Activated CD4-positive, alpha-beta T cell treated with anti-CD3 and anti-CD28 coated beads, Interleukin-10, Interleukin-2, amounts not matched to agents 100 ng/mL and 50 ng/mL, durations not matched to agents 16 hours and 8 hours (primary cell): ENCODE measurements around the gene ATP9A.
"Not testable (repeated sequence)": the region's sequence is repeated elsewhere in the genome, so short reads cannot be mapped to it uniquely, and the experiment has no call there.

Source experiments
- DNase-seq: peaks from one replicate; pipeline ENCODE4 v3.0.0-alpha.2; 2020

The ATP9A gene, protein sequence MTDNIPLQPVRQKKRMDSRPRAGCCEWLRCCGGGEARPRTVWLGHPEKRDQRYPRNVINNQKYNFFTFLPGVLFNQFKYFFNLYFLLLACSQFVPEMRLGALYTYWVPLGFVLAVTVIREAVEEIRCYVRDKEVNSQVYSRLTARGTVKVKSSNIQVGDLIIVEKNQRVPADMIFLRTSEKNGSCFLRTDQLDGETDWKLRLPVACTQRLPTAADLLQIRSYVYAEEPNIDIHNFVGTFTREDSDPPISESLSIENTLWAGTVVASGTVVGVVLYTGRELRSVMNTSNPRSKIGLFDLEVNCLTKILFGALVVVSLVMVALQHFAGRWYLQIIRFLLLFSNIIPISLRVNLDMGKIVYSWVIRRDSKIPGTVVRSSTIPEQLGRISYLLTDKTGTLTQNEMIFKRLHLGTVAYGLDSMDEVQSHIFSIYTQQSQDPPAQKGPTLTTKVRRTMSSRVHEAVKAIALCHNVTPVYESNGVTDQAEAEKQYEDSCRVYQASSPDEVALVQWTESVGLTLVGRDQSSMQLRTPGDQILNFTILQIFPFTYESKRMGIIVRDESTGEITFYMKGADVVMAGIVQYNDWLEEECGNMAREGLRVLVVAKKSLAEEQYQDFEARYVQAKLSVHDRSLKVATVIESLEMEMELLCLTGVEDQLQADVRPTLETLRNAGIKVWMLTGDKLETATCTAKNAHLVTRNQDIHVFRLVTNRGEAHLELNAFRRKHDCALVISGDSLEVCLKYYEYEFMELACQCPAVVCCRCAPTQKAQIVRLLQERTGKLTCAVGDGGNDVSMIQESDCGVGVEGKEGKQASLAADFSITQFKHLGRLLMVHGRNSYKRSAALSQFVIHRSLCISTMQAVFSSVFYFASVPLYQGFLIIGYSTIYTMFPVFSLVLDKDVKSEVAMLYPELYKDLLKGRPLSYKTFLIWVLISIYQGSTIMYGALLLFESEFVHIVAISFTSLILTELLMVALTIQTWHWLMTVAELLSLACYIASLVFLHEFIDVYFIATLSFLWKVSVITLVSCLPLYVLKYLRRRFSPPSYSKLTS

GRCh38 chr20:51767867-51768758 lies at the start of gene ATP9A:
Gene ATP9A (minus strand): TSS chr20:51768390. CDS start chr20:51768369, 21 bp downstream.
- no peak for DNase-seq

- not testable (repeated sequence) for DNase-seq
Measured at GRCh38 chr20:51816856-51817255, 48.7 kb upstream of the ATP9A start.

- no peak for DNase-seq
Measured at GRCh38 chr20:51815383-51816076, 47.3 kb upstream of the ATP9A start.

DNA sequence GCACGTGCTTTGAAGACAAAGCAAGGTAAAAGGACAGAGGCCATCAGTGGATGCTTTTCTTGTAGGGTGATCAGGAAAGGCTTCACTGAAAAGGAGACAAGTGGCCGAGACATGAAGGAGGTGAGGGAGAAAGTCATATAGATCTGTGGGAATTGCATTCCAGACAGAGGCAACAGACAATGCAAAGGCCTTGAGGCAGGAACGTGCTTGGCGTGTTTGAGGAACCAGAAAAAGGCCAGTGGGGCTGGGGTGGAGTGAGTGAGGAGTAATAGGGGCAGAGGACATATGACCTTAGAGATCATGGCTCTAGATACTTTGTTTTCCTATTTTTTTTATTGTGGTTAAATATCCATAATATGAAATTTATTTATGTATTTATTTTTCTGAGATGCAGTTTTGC lies 44.7 kb upstream of the ATP9A start:
- no peak for DNase-seq

GRCh38 chr20:51811514-51812128 lies 43.4 kb upstream of the ATP9A start:
- no peak for DNase-seq

GRCh38 chr20:51811042-51811355 lies 42.8 kb upstream of the ATP9A start:
- DNase-seq = no peak

GRCh38 chr20:51810155-51811041 lies 42.2 kb upstream of the ATP9A start:
- no peak for DNase-seq

DNA sequence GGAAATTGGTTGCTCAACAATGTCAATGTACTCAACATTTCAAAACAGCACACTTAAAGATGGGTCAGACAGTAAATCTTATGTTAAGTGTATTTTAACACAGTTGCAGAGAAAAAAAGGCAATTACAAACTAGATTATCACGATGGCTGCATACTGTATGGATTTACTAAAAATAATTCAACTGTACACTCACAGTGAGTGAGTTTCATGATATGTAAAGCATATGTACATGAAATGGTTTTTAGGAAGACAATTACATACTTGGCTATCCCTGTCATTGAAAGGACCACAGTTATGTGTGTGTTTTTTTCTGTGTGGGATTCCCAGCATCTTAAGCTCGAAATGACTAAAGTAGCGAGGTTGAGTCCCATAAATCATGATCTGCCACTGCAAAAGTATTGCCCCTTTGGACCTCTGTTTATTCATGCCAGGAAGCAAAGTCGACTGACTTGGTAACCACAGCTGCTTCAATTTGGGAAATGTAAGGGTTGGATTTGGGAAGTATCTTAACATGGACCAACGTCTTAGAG lies 39.6 kb upstream of the ATP9A start:
- no peak for DNase-seq

DNA sequence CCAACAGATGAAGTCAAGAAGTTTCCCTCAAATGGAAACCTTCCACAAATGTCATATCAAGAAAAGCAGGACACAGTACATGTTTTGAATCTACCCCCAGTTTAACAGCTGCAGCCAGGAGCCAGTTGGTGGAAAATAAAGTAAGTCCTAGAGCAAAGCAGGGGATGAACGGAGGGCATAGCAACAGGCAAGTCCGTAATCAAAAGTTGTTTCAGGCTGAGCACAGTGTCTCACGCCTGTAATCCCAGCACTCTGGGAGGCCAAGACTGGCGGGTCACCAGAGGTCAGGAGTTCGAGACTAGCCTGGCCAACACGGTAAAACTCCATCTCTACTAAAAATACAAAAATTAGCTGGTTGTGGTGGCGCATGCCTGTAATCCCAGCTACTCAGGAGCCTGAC lies 36.6 kb upstream of the ATP9A start:
- no peak for DNase-seq

DNA sequence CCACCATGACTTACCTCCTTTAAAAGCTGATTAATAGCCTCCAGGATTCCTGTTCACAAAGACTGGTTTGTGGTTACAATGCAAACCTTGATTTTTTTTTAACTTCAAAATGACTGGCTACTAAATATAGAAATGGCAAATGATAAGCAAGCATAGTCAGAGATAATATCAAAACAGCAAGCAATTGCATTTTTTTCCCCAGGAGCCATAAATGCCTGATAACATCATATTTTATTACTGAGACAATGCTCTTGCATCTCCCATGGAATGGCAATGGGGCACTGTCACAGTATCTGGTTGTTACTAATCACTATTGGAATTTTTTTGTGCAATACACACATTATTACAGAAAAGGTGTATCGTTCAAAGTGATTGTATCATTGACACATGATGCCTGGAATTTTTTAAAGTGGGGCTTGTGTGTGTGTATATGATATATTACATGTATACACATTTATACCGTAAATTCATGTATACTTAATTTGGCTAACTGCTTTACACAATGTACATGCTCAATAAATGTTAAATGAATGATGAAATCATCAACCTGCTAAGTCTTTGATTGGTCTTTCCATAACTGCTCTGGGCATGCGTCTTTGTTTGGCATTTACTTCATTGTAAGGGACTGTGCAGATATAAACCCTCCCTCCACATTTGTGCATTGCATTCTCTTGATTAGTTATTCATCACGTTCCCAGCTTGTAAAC lies 35.1 kb upstream of the ATP9A start:
- DNase-seq = no peak

DNA sequence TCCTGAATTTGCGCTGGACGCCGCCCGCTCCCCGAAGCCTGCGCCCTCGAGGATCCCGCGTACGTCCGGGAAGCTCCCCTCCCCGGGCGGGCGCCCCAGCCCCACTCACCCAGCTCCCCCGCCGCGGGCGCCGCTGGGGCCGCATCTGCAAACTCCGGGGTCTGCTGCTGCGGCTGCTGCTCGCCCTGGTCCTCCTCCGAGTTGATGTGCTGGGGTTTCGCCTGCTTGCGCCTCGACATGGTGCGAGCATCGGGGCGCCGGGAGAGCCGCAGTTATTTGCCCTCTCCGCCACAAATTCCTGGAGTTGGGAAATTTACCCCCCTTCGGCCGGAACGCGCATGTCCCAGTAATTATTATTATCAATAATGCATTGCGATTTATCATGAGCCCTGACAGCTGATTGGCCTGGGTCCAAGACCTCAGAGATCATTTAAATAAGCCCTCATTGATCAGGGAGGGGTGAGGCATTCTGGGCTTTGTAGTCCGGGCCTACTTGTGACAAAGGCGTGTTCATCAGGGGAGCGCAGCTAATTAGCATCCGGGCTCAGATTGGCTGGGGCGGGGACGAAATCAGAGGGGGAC lies 34.1 kb upstream of the ATP9A start, which contains the start of gene SALL4:
SALL4 (minus strand) TSS at position 352 of the 582 bp plus-strand sequence; CDS start at position 239, 113 bp downstream.
- DNase-seq = no peak

GRCh38 chr20:51801823-51802123 lies 33.6 kb upstream of the ATP9A start:
- no peak for DNase-seq

DNA sequence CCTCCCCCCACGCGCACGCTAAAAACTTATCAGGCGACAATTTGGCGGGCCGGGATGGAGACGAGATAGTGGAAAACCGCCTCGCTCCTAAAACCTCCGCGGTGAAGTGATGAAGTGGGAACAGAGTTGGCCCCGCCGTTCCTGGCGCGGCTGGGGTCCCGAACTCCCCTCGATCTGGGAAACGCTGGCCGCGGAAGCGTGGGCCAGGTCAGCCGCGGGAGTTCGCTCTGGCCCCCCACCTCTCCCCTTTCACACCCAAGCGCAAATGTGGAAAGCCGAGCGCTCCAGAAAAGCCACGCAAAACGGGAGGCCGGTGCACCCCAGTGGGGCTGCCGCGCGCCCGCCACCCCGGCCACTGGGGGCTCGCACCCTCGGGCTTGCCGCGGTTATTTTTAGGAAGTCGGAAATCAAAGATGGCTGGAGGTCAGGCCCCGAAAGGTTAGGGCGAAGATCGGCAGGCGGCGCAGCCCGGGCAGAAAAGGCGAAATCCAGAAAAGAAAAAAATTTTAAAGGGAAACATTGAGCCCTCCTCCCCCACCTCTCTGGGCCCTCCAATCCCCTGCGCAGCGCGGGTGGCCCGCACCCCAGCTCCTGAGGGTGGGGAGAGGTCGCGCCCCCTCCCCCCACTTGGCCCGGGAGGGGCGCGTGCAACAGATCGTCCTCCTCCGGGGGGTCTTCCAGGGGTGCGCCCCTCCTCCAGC lies 33.1 kb upstream of the ATP9A start:
- no peak for DNase-seq

- peak; percentile 2 for DNase-seq
Measured at GRCh38 chr20:51800872-51801121, 32.6 kb upstream of the ATP9A start.

- peak; percentile 72 for DNase-seq
Measured at GRCh38 chr20:51800060-51800871, 32.1 kb upstream of the ATP9A start.

DNA sequence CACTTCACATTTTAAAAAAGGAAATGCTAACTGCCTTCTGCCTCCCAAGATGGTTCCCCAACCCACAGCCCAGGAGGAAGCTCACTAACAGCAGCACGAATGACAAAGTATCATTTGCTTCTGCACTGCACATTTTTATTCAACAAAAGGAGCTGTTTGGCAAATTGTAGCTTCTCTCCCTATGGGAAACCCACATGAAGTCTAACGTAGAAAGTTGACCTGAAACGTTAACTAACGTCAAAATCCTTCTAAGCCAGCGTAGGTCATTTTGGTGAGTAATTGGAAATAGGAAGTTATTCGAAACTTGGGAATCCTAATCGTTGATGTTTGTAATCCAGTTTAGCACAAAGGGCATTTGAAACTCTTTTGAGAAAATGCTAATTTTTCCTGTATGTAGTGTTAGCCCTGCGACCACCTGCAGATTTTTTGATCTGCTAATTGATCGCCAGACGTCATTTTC lies 31.2 kb upstream of the ATP9A start:
- DNase-seq = no peak

DNA sequence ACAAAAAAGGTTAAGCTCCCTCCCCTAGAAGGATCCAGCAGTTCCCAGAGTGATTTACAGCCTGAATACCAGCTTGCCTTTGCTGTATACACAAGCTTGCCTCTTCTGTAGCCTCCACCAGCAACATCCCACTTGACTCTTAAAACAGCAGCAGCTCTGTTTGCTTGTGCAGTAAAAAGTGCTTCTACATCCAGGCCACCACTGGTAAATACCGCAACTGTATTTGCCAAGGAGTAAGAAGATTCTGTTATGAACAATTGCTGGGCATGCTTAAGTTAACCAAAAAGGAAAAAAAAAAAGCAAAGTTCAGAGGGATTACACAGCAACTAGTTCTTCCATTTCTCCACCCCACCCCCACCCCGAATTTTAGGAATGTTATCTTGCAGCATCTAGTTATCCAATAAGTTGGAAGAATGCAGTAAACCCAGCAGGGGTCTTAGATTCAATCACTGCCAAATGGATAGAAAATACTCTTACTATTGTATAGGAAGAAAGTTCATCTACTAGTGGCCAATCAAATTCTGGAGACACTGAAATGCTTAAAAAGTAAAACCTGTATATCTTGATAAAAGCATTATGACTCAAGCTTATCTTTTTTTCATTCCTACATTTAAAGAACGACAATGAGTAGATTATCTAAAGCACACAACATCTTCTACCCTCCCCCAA lies 29.3 kb upstream of the ATP9A start:
- DNase-seq = no peak
